IMR-90 (cell line): Measurements from ENCODE around the gene LMTK2. TPM values are rescaled to one million over a fixed set of nuclear protein-coding genes. Genes with fewer than 3 reads are reported as not detected.

Experiments used
- ATAC-seq: fragments of 200-7000 bp; cut with Tn5 transposase; 2 replicates; pipeline ENCODE4 v1.9.1; 2020; ENCODE audit warnings: low read depth, mild to moderate bottlenecking, moderate library complexity
- BruUV-seq: library from RNA; stranded (reverse); fragments of 400-500 nt; replicated peaks from 2 replicates; lab custom pipeline; 2021; lab: Mats Ljungman, UMichigan
- CTCF ChIA-PET: fragments of 300-600 bp; formaldehyde crosslinking; extraction: SDS; loops from one replicate; lab custom pipeline; 2021; ENCODE audit warnings: antibody characterized with exemption; lab: Yijun Ruan, JAX
- POLR2A ChIA-PET: fragments of 300-600 bp; sonication (Branson Sonifier 250); formaldehyde crosslinking; loops from one replicate; lab custom pipeline; 2022; ENCODE audit warnings: antibody characterized with exemption; ENCODE audit not compliant: unreplicated experiment; lab: Charles Lee
- DNase-seq: peaks from one replicate; pipeline ENCODE4 v3.0.0; 2013
- H2AFZ ChIP-seq: replicated peaks from 2 replicates; pipeline ENCODE3; 2013; ENCODE audit warnings: low read length, mild to moderate bottlenecking; ENCODE audit not compliant: poor library complexity
- H2AK5ac ChIP-seq: 2 replicates; pipeline ENCODE4 v1.6.1; 2013; ENCODE audit warnings: low read depth, low read length, inconsistent platforms
- H2AK9ac ChIP-seq: replicated peaks from 2 replicates; pipeline ENCODE3; 2013; ENCODE audit warnings: mild to moderate bottlenecking, low read depth, low read length, moderate library complexity; ENCODE audit not compliant: poor library complexity
- H2BK120ac ChIP-seq: 2 replicates; pipeline ENCODE4 v1.6.1; 2013; ENCODE audit warnings: low read depth, low read length, inconsistent platforms
- H2BK15ac ChIP-seq: 3 replicates; pipeline ENCODE4 v1.6.1; 2013; ENCODE audit warnings: low read depth, low read length, inconsistent platforms
- H2BK20ac ChIP-seq: 2 replicates; pipeline ENCODE4 v1.6.1; 2013; ENCODE audit warnings: low read depth, mild to moderate bottlenecking, inconsistent platforms, low read length, moderate library complexity
- H2BK5ac ChIP-seq: 2 replicates; pipeline ENCODE4 v1.6.1; 2013; ENCODE audit warnings: mild to moderate bottlenecking, low read depth, low read length, inconsistent platforms; ENCODE audit not compliant: poor library complexity, severe bottlenecking
- H3K14ac ChIP-seq: replicated peaks from 2 replicates; pipeline ENCODE4 v1.6.1; 2013; ENCODE audit warnings: low read depth, low read length, inconsistent platforms
- H3K18ac ChIP-seq: 2 replicates; pipeline ENCODE4 v1.6.1; 2013; ENCODE audit warnings: low read depth, low read length, control low read depth
- H3K23ac ChIP-seq: 2 replicates; pipeline ENCODE4 v1.6.1; 2013; ENCODE audit warnings: low read depth, low read length, inconsistent platforms
- H3K27ac ChIP-seq: 2 replicates; pipeline ENCODE4 v1.5.1; 2013; ENCODE audit warnings: mild to moderate bottlenecking, control low read depth, low read length; ENCODE audit not compliant: insufficient read depth
- H3K27me3 ChIP-seq: 2 replicates; pipeline ENCODE4 v1.6.1; 2013; ENCODE audit warnings: low read length; ENCODE audit not compliant: control insufficient read depth, insufficient read depth
- H3K36me3 ChIP-seq: 2 replicates; pipeline ENCODE4 v1.6.1; 2013; ENCODE audit warnings: low read length, mixed read lengths; ENCODE audit not compliant: control insufficient read depth, insufficient read depth
- H3K4ac ChIP-seq: 2 replicates; pipeline ENCODE4 v1.6.1; 2013; ENCODE audit warnings: low read depth, low read length, inconsistent platforms
- H3K4me1 ChIP-seq: 2 replicates; pipeline ENCODE4 v1.6.1; 2013; ENCODE audit warnings: low read length, mixed read lengths; ENCODE audit not compliant: control insufficient read depth, insufficient read depth
- H3K4me2 ChIP-seq: 2 replicates; pipeline ENCODE4 v1.6.1; 2013; ENCODE audit warnings: low read depth, mild to moderate bottlenecking, control low read depth, low read length, moderate library complexity
- H3K4me3 ChIP-seq: 2 replicates; pipeline ENCODE4 v1.5.1; 2013; ENCODE audit warnings: low read depth, mild to moderate bottlenecking, control low read depth, low read length, moderate library complexity; ENCODE audit not compliant: insufficient read depth
- H3K56ac ChIP-seq: 2 replicates; pipeline ENCODE4 v1.6.1; 2013; ENCODE audit warnings: low read length, inconsistent platforms; ENCODE audit not compliant: insufficient read depth; ENCODE audit errors: extremely low read depth
- H3K79me1 ChIP-seq, 2 experiments: 2 replicates each; pipeline ENCODE4 v1.6.1; 2013; ENCODE audit warnings: low read length in 2 of 2, inconsistent platforms in 1 of 2, low read depth in 1 of 2
- H3K9ac ChIP-seq: 2 replicates; pipeline ENCODE4 v1.6.1; 2013; ENCODE audit warnings: low read depth, low read length, control low read depth
- H3K9me1 ChIP-seq: 2 replicates; pipeline ENCODE4 v1.6.1; 2013; ENCODE audit warnings: low read length, inconsistent platforms; ENCODE audit not compliant: insufficient read depth
- H3K9me3 ChIP-seq: 2 replicates; pipeline ENCODE4 v1.6.1; 2013; ENCODE audit warnings: low read length; ENCODE audit not compliant: control insufficient read depth, insufficient read depth
- H4K20me1 ChIP-seq: 2 replicates; pipeline ENCODE4 v1.6.1; 2013; ENCODE audit warnings: low read length, inconsistent platforms; ENCODE audit not compliant: insufficient read depth
- H4K5ac ChIP-seq: 2 replicates; pipeline ENCODE4 v1.6.1; 2013; ENCODE audit warnings: mild to moderate bottlenecking, low read depth, low read length, control low read depth
- H4K8ac ChIP-seq, 2 experiments: 2 replicates each; pipeline ENCODE4 v1.6.1; 2013; ENCODE audit warnings: low read depth in 2 of 2, low read length in 2 of 2, control low read depth in 1 of 2, inconsistent platforms in 1 of 2
- H4K91ac ChIP-seq: 2 replicates; pipeline ENCODE4 v1.6.1; 2013; ENCODE audit warnings: low read depth, low read length, inconsistent platforms; ENCODE audit not compliant: insufficient read depth
- BHLHE40 ChIP-seq: fragments of 150-350 bp; IDR thresholded peaks from 2 replicates; pipeline ENCODE4 v1.6.1; 2016; ENCODE audit warnings: mild to moderate bottlenecking, low read depth, low read length
- CEBPB ChIP-seq: IDR thresholded peaks from 2 replicates; pipeline ENCODE4 v1.6.1; 2012; ENCODE audit warnings: low read depth, low read length, improper control_type of control experiment
- CHD1 ChIP-seq: IDR thresholded peaks from 2 replicates; pipeline ENCODE4 v1.6.1; 2012; ENCODE audit warnings: low read depth, low read length, improper control_type of control experiment
- FOS ChIP-seq: fragments of 150-350 bp; IDR thresholded peaks from 2 replicates; pipeline ENCODE4 v1.6.1; 2016; ENCODE audit warnings: low read depth, low read length
- MAFK ChIP-seq: IDR thresholded peaks from 2 replicates; pipeline ENCODE4 v1.6.1; 2012; ENCODE audit warnings: low read depth, low read length, improper control_type of control experiment
- MAZ ChIP-seq: IDR thresholded peaks from 2 replicates; pipeline ENCODE4 v1.6.1; 2012; ENCODE audit warnings: low read depth, mild to moderate bottlenecking, low read length, improper control_type of control experiment, moderate library complexity, borderline replicate concordance
- MXI1 ChIP-seq: IDR thresholded peaks from 2 replicates; pipeline ENCODE4 v1.6.1; 2012; ENCODE audit warnings: low read depth, mild to moderate bottlenecking, low read length, moderate library complexity, borderline replicate concordance
- POLR2A ChIP-seq: IDR thresholded peaks from 2 replicates; pipeline ENCODE4 v1.6.1; 2012; ENCODE audit warnings: mild to moderate bottlenecking, low read depth, low read length
- RAD21 ChIP-seq: IDR thresholded peaks from 2 replicates; pipeline ENCODE4 v1.6.1; 2012; ENCODE audit warnings: low read length, improper control_type of control experiment
- RCOR1 ChIP-seq: IDR thresholded peaks from 2 replicates; pipeline ENCODE4 v1.6.1; 2012; ENCODE audit warnings: mild to moderate bottlenecking, low read length, improper control_type of control experiment; ENCODE audit not compliant: insufficient replicate concordance
- RFX5 ChIP-seq: IDR thresholded peaks from 2 replicates; pipeline ENCODE4 v1.8.0; 2012; ENCODE audit warnings: low read depth, mild to moderate bottlenecking, low read length, moderate library complexity
- SMC3 ChIP-seq: fragments of 150-350 bp; IDR thresholded peaks from 2 replicates; pipeline ENCODE4 v1.6.1; 2016; ENCODE audit warnings: low read depth, mild to moderate bottlenecking, antibody characterized with exemption, low read length, moderate library complexity
- USF2 ChIP-seq: fragments of 150-350 bp; IDR thresholded peaks from 2 replicates; pipeline ENCODE4 v1.6.1; 2017; ENCODE audit warnings: mild to moderate bottlenecking, antibody characterized with exemption, low read length, low read depth
- WGBS, 2 experiments: methylation state at CpG; one replicate each; pipeline versions ENCODE4 v1.1.5 to v1.1.7; 2013; ENCODE audit warnings: missing lambda C conversion rate in 2 of 2; ENCODE audit not compliant: insufficient read length in 1 of 2; ENCODE audit errors: extremely low coverage in 2 of 2; 5-methylcytosine and 5-hydroxymethylcytosine counted together
- dilution Hi-C: fragments of 300-500 bp; cut with HindIII; formaldehyde crosslinking; loops from one replicate; pipeline ENCODE4 v1.14.3; 2018; ENCODE audit warnings: low sequenced_read_pairs; ENCODE audit not compliant: unreplicated experiment
- in situ Hi-C: fragments of 300-500 bp; cut with MboI; formaldehyde crosslinking; loops from 3 replicates; pipeline ENCODE4 v1.14.3; 2019; ENCODE audit warnings: low sequenced_read_pairs, inconsistent platforms, mixed read lengths
- intact Hi-C: fragments of 100-400 bp; cut with micrococcal nuclease; formaldehyde crosslinking; loops from 2 replicates; pipeline ENCODE4 v1.10.0; 2022
- polyA plus RNA-seq, 3 experiments: library from polyadenylated mRNA; depleted of rRNA; stranded (reverse); fragments of >200 nt; gene quantifications; 2 replicates each; pipeline ENCODE4 v1.2.3, GENCODE V29; 2012; ENCODE audit warnings: low replicate concordance in 1 of 3
- total RNA-seq: library from RNA; depleted of rRNA; stranded (reverse); fragments of >200 nt; gene quantifications from 2 replicates; pipeline ENCODE4 v1.2.3, GENCODE V29; 2012
- TF ChIP-seq, protein P1 (sequence below): fragments of 150-350 bp; IDR thresholded peaks from 2 replicates; pipeline ENCODE4 v1.6.1; 2016; ENCODE audit warnings: low read depth, mild to moderate bottlenecking, low read length, moderate library complexity, borderline replicate concordance
- TF ChIP-seq, protein P2 (sequence below): conservative IDR thresholded peaks from 2 replicates; pipeline ENCODE4 v1.5.1; 2012; ENCODE audit warnings: mild to moderate bottlenecking, low read depth, low read length, improper control_type of control experiment

Gene LMTK2
- total and polyA plus RNA-seq, 2 of the 4 experiments (the other 2 are of a cell fraction): 4.4 to 5.0 TPM

- Histone ChIP-seq H2BK20ac (no peak overlapping the region), H3K9me1 (0 out of 2 replicates have a peak, but pooled peaks cover 4% of the 10 kb centered on the region), H3K4ac (no peak overlapping the region), H2BK15ac (no peak overlapping the region), H3K14ac (no peak overlapping the region), H3K27me3 (no peaks in the 10 kb centered on the region), H3K4me2 (no peak overlapping the region), H4K20me1 (0 out of 2 replicates have a peak, but pooled peaks cover 2% of the 10 kb centered on the region), H3K4me3 (no peak overlapping the region), H2AFZ (no peak overlapping the region), H2AK9ac (no peak overlapping the region), H2BK120ac (no peak overlapping the region), H3K18ac (no peak overlapping the region), H3K79me1 (no peaks in the 10 kb centered on the region), H4K91ac (no peak overlapping the region), H4K8ac (no peak overlapping the region), H2AK5ac (no peak overlapping the region), H3K36me3 (peaks cover 4% of the 10 kb centered on the region; the same call in 1 of the 2 replicates), H3K9ac (no peak overlapping the region), H3K9me3 (no peaks in the 10 kb centered on the region), H3K23ac (no peak overlapping the region), H4K5ac (no peak overlapping the region), H3K27ac (no peak overlapping the region), H2BK5ac (no peak overlapping the region), H3K4me1 (no peaks in the 10 kb centered on the region), H3K56ac (no peak overlapping the region)
- ChIA-PET POLR2A (no interaction called here), CTCF (interaction anchor here (1.0 to 2.9 kb wide), 8 partner anchors 11 to 145 kb away, joined by 3 to 81 read pairs (median 5); no protein-coding TSS in a partner anchor)
- WGBS, 2 experiments: 89% methylated on average over 13 of the region's 15 CpGs; no CpG with 5 or more reads in 1 of the 2 experiments
- dilution Hi-C loops: no loop called here
- in situ Hi-C loops: loop anchor here (25.0 kb wide), 1 partner anchor 305 kb away; the partner anchor contains the start of gene ASNS
- no peak for ATAC-seq
- intact Hi-C loops: loop anchor here (1.0 kb wide), 3 partner anchors 61 to 295 kb away; partner anchors contain the start of genes ASNS and LMTK2
- no peak for DNase-seq
- no TSS peak for BruUV-seq
- TF ChIP-seq SMC3: no peak
- no peak for TF ChIP-seq CEBPB
- TF ChIP-seq MAZ: no peak
- TF ChIP-seq CHD1: no peak
- no peak for TF ChIP-seq MXI1
- no peak for TF ChIP-seq RCOR1
- TF ChIP-seq POLR2A: no peak
- no peak for TF ChIP-seq BHLHE40
- TF ChIP-seq FOS: no peak
- no peak for TF ChIP-seq RAD21
- TF ChIP-seq, protein P1, sequence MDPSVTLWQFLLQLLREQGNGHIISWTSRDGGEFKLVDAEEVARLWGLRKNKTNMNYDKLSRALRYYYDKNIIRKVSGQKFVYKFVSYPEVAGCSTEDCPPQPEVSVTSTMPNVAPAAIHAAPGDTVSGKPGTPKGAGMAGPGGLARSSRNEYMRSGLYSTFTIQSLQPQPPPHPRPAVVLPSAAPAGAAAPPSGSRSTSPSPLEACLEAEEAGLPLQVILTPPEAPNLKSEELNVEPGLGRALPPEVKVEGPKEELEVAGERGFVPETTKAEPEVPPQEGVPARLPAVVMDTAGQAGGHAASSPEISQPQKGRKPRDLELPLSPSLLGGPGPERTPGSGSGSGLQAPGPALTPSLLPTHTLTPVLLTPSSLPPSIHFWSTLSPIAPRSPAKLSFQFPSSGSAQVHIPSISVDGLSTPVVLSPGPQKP: no peak
- no peak for TF ChIP-seq USF2
- no peak for TF ChIP-seq MAFK
- no peak for TF ChIP-seq RFX5
- TF ChIP-seq, protein P2, sequence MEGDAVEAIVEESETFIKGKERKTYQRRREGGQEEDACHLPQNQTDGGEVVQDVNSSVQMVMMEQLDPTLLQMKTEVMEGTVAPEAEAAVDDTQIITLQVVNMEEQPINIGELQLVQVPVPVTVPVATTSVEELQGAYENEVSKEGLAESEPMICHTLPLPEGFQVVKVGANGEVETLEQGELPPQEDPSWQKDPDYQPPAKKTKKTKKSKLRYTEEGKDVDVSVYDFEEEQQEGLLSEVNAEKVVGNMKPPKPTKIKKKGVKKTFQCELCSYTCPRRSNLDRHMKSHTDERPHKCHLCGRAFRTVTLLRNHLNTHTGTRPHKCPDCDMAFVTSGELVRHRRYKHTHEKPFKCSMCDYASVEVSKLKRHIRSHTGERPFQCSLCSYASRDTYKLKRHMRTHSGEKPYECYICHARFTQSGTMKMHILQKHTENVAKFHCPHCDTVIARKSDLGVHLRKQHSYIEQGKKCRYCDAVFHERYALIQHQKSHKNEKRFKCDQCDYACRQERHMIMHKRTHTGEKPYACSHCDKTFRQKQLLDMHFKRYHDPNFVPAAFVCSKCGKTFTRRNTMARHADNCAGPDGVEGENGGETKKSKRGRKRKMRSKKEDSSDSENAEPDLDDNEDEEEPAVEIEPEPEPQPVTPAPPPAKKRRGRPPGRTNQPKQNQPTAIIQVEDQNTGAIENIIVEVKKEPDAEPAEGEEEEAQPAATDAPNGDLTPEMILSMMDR: no peak
These were observed 61.0 kb downstream of the LMTK2 start for GRCh38 chr7:98167653-98168052.
